Central memory CD8-positive, alpha-beta T cell (primary cell): Measurements from ENCODE around the gene ARHGAP22.

Experiments used
- ATAC-seq: fragments of 150-1000 bp; cut with Tn5 transposase; replicated peaks from 2 replicates; pipeline ENCODE4 v1.10.0; 2022; ENCODE audit warnings: mild to moderate bottlenecking, moderate FRiP score, moderate number of reproducible peaks; ENCODE audit not compliant: poor library complexity, severe bottlenecking; ENCODE audit errors: extremely low read depth
- DNase-seq, 2 donors: peaks; one replicate each; pipeline ENCODE4 v3.0.0; 2021; ENCODE audit warnings: low spot score in 2 of 2
- H3K27ac Mint-ChIP-seq: one replicate; pipeline ENCODE4 v1.8.0; 2022; ENCODE audit warnings: low read depth, mild to moderate bottlenecking, moderate library complexity, mixed read lengths
- H3K27me3 Mint-ChIP-seq: one replicate; pipeline ENCODE4 v1.8.0; 2022; ENCODE audit warnings: mixed read lengths
- H3K36me3 Mint-ChIP-seq: one replicate; pipeline ENCODE4 v1.8.0; 2022; ENCODE audit warnings: mild to moderate bottlenecking, moderate library complexity, mixed read lengths; ENCODE audit not compliant: insufficient read depth
- H3K4me1 Mint-ChIP-seq: one replicate; pipeline ENCODE4 v1.8.0; 2022; ENCODE audit warnings: mixed read lengths
- H3K4me3 Mint-ChIP-seq: one replicate; pipeline ENCODE4 v1.8.0; 2022; ENCODE audit warnings: mild to moderate bottlenecking, moderate library complexity, mixed read lengths
- H3K9me3 Mint-ChIP-seq: one replicate; pipeline ENCODE4 v1.8.0; 2022; ENCODE audit warnings: mixed read lengths

Gene ARHGAP22

GRCh38 chr10:48582970-48583369, 21.9 kb downstream of the ARHGAP22 start:
- no peaks in the 10 kb centered on the region for H3K4me1 Mint-ChIP-seq
- H3K4me3 Mint-ChIP-seq, result no peak overlapping the region
- ATAC-seq (no peak), DNase-seq (no peak)
- no peaks in the 10 kb centered on the region for H3K36me3 Mint-ChIP-seq
- H3K27ac Mint-ChIP-seq, result no peak overlapping the region
- H3K27me3 Mint-ChIP-seq, result peaks cover 38% of the 10 kb centered on the region
- H3K9me3 Mint-ChIP-seq, result peaks cover 6% of the 10 kb centered on the region

GRCh38 chr10:48580236-48580635, 24.6 kb downstream of the ARHGAP22 start:
- no peak for ATAC-seq
- H3K27me3 Mint-ChIP-seq, result peaks cover 54% of the 10 kb centered on the region
- no peak overlapping the region for H3K4me3 Mint-ChIP-seq

GRCh38 chr10:48579251-48579960, 25.5 kb downstream of the ARHGAP22 start:
- H3K9me3 Mint-ChIP-seq, result peaks cover under 1% of the 10 kb centered on the region
- DNase-seq (no peak), ATAC-seq (no peak)
- H3K4me1 Mint-ChIP-seq, result no peaks in the 10 kb centered on the region
- peaks cover 55% of the 10 kb centered on the region for H3K27me3 Mint-ChIP-seq
- no peak overlapping the region for H3K4me3 Mint-ChIP-seq
- H3K36me3 Mint-ChIP-seq, result no peaks in the 10 kb centered on the region
- no peak overlapping the region for H3K27ac Mint-ChIP-seq

More at GRCh38 chr10:48580236-48580635, 24.6 kb downstream of the ARHGAP22 start:
- H3K4me1 Mint-ChIP-seq, result no peaks in the 10 kb centered on the region
- no peak overlapping the region for H3K27ac Mint-ChIP-seq
- no peak for DNase-seq
- no peaks in the 10 kb centered on the region for H3K36me3 Mint-ChIP-seq
- H3K9me3 Mint-ChIP-seq, result peaks cover 3% of the 10 kb centered on the region

GRCh38 chr10:48577158-48577557, 27.7 kb downstream of the ARHGAP22 start:
- ATAC-seq (no peak), DNase-seq (no peak)
- peaks cover 6% of the 10 kb centered on the region for H3K9me3 Mint-ChIP-seq
- H3K36me3 Mint-ChIP-seq, result no peaks in the 10 kb centered on the region
- peaks cover 53% of the 10 kb centered on the region for H3K27me3 Mint-ChIP-seq
- H3K27ac Mint-ChIP-seq, result no peak overlapping the region
- no peak overlapping the region for H3K4me3 Mint-ChIP-seq
- no peaks in the 10 kb centered on the region for H3K4me1 Mint-ChIP-seq

- DNase-seq (no peak), ATAC-seq (no peak)
- H3K4me1 Mint-ChIP-seq, result no peaks in the 10 kb centered on the region
- peaks cover 6% of the 10 kb centered on the region for H3K9me3 Mint-ChIP-seq
- H3K4me3 Mint-ChIP-seq, result no peak overlapping the region
- no peaks in the 10 kb centered on the region for H3K36me3 Mint-ChIP-seq
- no peak overlapping the region for H3K27ac Mint-ChIP-seq
- peaks cover 53% of the 10 kb centered on the region for H3K27me3 Mint-ChIP-seq
These were observed 28.4 kb downstream of the ARHGAP22 start for GRCh38 chr10:48576501-48576900.

- Mint-ChIP-seq H3K4me1 (no peaks in the 10 kb centered on the region), H3K27me3 (peaks cover 53% of the 10 kb centered on the region), H3K9me3 (peaks cover 6% of the 10 kb centered on the region), H3K36me3 (no peaks in the 10 kb centered on the region), H3K27ac (no peak overlapping the region), H3K4me3 (no peak overlapping the region)
- ATAC-seq (no peak), DNase-seq (no peak)
These were observed 29.0 kb downstream of the ARHGAP22 start for GRCh38 chr10:48575901-48576300.

GRCh38 chr10:48574817-48575380, 30.0 kb downstream of the ARHGAP22 start:
- Mint-ChIP-seq H3K9me3 (peaks cover 6% of the 10 kb centered on the region), H3K4me3 (no peak overlapping the region), H3K36me3 (no peaks in the 10 kb centered on the region), H3K27me3 (peaks cover 46% of the 10 kb centered on the region), H3K4me1 (no peaks in the 10 kb centered on the region), H3K27ac (no peak overlapping the region)
- ATAC-seq (no peak), DNase-seq (no peak)

GRCh38 chr10:48574322-48574796, 30.5 kb downstream of the ARHGAP22 start:
- Mint-ChIP-seq H3K4me1 (no peaks in the 10 kb centered on the region), H3K27ac (no peak overlapping the region), H3K4me3 (no peak overlapping the region), H3K27me3 (peaks cover 41% of the 10 kb centered on the region), H3K9me3 (peaks cover 6% of the 10 kb centered on the region), H3K36me3 (no peaks in the 10 kb centered on the region)
- ATAC-seq (no peak), DNase-seq (no peak)

- Mint-ChIP-seq H3K4me1 (no peaks in the 10 kb centered on the region), H3K27ac (no peak overlapping the region), H3K9me3 (peaks cover 6% of the 10 kb centered on the region), H3K4me3 (no peak overlapping the region), H3K27me3 (peaks cover 28% of the 10 kb centered on the region), H3K36me3 (no peaks in the 10 kb centered on the region)
- DNase-seq (no peak), ATAC-seq (no peak)
These were observed 31.8 kb downstream of the ARHGAP22 start for GRCh38 chr10:48573045-48573444.

- DNase-seq, result no peak
- no peaks in the 10 kb centered on the region for H3K4me1 Mint-ChIP-seq
- H3K4me3 Mint-ChIP-seq, result no peak overlapping the region
- ATAC-seq, result no peak
- H3K36me3 Mint-ChIP-seq, result no peaks in the 10 kb centered on the region
- peaks cover 21% of the 10 kb centered on the region for H3K27me3 Mint-ChIP-seq
- H3K27ac Mint-ChIP-seq, result no peak overlapping the region
- H3K9me3 Mint-ChIP-seq, result peaks cover 6% of the 10 kb centered on the region
These were observed 32.5 kb downstream of the ARHGAP22 start for GRCh38 chr10:48572414-48572813.

GRCh38 chr10:48568546-48568945, 36.3 kb downstream of the ARHGAP22 start:
- no peaks in the 10 kb centered on the region for H3K27me3 Mint-ChIP-seq
- H3K36me3 Mint-ChIP-seq, result no peaks in the 10 kb centered on the region
- no peaks in the 10 kb centered on the region for H3K4me1 Mint-ChIP-seq
- DNase-seq (no peak), ATAC-seq (no peak)
- no peaks in the 10 kb centered on the region for H3K9me3 Mint-ChIP-seq
- no peak overlapping the region for H3K4me3 Mint-ChIP-seq
- no peak overlapping the region for H3K27ac Mint-ChIP-seq

GRCh38 chr10:48568131-48568530, 36.7 kb downstream of the ARHGAP22 start:
- ATAC-seq (no peak), DNase-seq (no peak)
- H3K36me3 Mint-ChIP-seq, result no peaks in the 10 kb centered on the region
- H3K4me1 Mint-ChIP-seq, result no peaks in the 10 kb centered on the region
- no peaks in the 10 kb centered on the region for H3K27me3 Mint-ChIP-seq
- no peak overlapping the region for H3K4me3 Mint-ChIP-seq
- no peaks in the 10 kb centered on the region for H3K9me3 Mint-ChIP-seq
- no peak overlapping the region for H3K27ac Mint-ChIP-seq

GRCh38 chr10:48567346-48567745, 37.5 kb downstream of the ARHGAP22 start:
- no peak overlapping the region for H3K27ac Mint-ChIP-seq
- no peak overlapping the region for H3K4me3 Mint-ChIP-seq
- ATAC-seq (no peak), DNase-seq (no peak)
- no peaks in the 10 kb centered on the region for H3K9me3 Mint-ChIP-seq
- H3K27me3 Mint-ChIP-seq, result no peaks in the 10 kb centered on the region
- H3K36me3 Mint-ChIP-seq, result no peaks in the 10 kb centered on the region
- no peaks in the 10 kb centered on the region for H3K4me1 Mint-ChIP-seq
